Activated gamma-delta T cell (primary cell): Measurements from ENCODE around the gene ETDB.
"Not testable (repeated sequence)": the region's sequence is repeated elsewhere in the genome, so short reads cannot be mapped to it uniquely, and the experiment has no call there.

Experiments used
- DNase-seq: peaks from one replicate; lab custom pipeline; 2025; lab: John Stamatoyannopoulos, UW
- total RNA-seq, 2 donors: gene quantifications; one replicate each; lab custom pipeline; 2026; lab: John Stamatoyannopoulos, UW

Gene ETDB
- total RNA-seq, result 0 reads per million in 2 donors

DNA sequence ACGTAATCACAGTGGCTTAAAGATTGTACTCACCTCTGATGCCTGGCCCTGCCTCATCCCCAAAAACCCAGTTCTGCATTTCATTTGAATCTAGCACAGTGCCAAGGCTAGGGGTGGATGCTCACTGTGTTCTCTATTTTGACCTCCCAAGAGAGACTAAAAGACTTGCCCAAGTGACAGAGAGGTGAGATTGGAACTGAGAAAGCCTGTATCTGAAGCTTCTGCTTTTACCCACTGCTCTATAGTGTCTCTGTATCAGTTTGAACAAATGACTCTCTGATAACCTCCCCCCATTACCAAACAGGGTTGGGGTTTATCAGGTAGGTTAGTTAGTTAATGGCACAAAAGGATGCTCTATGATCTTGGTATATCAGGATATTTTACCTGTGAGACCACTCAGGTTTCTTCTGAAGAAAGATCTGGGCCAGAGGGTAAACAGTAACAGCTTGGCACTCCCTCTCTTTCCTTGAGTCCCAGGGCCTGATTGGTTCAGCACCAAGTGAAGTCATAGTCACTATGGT lies at the start of gene ETDB:
ETDB (minus strand) TSS at position 471 of the 521 bp plus-strand sequence. CDS start 1,265 bp downstream, outside the sequence.
- not testable (repeated sequence) for DNase-seq

- not testable (repeated sequence) for DNase-seq
These were observed 49.2 kb upstream of the ETDB start for GRCh38 chrX:135169534-135169933.

- no peak for DNase-seq
These were observed 48.2 kb upstream of the ETDB start for GRCh38 chrX:135168486-135168885.

DNA sequence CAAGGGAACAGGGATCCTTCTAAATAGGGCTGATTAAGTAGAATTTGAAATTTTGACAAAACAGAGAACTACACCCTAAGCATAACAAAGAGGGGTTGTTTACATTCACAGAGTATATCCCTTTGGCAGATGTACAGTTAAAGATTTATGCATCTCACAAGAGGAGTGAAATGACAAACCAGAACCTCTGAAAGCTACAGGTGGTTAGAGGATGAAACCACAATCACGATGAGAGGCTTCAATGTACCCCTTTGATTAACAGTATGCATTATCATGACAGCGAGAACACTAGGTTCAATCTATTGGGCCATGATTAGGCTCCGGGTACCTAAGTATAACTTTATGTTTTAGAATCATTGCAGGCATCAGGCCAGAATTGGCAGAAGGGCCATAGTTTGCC lies 34.4 kb upstream of the ETDB start:
- not testable (repeated sequence) for DNase-seq

DNA sequence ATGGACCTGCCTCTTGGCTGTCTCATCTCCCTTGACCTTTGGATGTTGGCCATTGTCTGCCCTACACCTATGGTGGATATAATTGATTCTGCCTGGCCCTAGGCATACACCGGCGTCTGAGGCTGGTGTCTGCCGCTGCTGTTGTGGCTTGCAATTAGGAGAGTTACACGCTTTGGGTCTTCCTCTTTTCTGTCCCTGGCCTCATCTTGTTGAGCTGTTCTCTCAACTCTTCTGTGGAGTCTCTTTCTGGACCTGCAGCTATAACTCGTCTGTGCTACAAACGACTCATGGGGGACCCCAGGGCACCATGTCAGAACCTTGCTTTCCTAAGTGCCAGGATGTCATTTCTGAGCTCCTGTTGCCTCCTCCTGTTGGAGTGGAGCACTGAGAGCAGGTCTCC lies 5.8 kb upstream of the ETDB start:
- DNase-seq, result not testable (repeated sequence)

- DNase-seq, result not testable (repeated sequence)
These were observed 4.3 kb downstream of the ETDB start for GRCh38 chrX:135116064-135116463.

DNA sequence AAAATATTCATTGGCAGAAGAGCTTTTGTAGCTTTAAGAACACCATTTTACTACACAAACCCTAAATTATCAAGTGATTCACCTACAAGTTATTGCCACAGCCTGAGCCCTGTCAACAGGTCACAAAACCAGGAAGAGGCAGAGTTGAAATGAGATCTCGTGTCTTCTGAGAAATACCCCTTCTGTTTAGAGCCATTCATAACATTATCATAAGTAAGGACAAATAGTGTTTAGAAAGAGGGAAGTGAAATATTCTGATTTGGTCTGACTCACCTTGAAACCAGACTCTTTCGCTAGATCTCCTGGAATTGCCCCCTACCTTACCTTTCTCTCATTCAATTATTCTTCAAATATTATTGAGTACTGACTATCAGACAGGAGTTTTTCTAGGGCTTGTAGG lies 5.9 kb downstream of the ETDB start:
- no peak for DNase-seq

GRCh38 chrX:135112743-135113142 lies 7.6 kb downstream of the ETDB start:
- no peak for DNase-seq

DNA sequence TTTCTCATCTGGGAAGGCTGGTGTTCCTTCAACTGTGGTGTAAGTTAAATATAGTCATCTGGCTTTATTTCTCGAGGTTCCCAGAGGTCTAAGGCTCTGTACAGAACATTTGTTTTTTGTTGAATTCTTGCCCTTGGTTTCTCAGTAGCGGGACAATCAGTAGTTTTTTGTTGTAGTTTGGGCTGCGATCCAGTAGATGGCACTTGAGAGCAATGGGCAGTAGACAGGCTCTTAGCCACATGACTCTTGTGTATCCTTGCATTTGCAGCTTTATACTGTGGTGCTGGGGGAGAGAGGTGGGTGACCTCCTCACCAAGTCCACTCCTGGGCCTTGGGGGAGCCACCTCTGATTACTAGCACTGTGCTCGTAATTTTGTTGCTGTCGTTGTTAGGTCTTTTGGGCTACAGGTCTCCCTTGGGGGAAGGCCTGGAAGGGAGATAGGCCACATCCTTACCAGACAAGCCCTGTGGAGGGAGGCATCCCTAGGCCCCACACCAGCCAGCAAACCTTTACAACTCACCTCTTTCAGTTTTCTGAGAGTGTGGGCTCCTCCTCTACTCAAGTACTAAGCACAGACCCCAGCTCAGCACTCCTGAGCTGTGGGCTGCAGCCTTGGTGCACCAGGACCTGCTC lies 8.1 kb downstream of the ETDB start:
- DNase-seq, result no peak

GRCh38 chrX:135109554-135109953 lies 10.8 kb downstream of the ETDB start:
- DNase-seq, result no peak

GRCh38 chrX:135099493-135099783 lies 20.9 kb downstream of the ETDB start:
- no peak for DNase-seq

GRCh38 chrX:135097196-135097744 lies 23.1 kb downstream of the ETDB start:
- not testable (repeated sequence) for DNase-seq

DNA sequence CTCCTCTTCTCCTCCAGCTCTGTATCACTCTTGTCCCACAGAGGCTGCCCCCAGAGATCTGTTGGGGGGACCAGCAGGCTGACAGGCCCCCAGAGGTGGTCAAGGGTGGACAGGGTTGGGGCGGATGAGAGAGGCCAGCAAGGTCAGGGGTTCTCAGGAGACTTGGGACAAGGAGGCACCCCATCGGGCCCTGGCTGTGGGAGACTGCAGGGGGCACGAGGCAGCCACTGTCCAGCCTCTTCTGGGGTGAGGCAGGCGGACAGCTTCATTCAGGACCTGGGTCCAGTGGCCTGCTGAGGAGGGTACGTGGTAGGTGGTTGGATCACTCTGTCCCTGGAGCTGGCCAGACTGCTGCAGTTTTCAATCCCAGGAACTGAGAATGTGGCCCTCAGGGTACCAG lies 24.6 kb downstream of the ETDB start:
- DNase-seq, result no peak

GRCh38 chrX:135094726-135095125 lies 25.6 kb downstream of the ETDB start:
- no peak for DNase-seq

DNA sequence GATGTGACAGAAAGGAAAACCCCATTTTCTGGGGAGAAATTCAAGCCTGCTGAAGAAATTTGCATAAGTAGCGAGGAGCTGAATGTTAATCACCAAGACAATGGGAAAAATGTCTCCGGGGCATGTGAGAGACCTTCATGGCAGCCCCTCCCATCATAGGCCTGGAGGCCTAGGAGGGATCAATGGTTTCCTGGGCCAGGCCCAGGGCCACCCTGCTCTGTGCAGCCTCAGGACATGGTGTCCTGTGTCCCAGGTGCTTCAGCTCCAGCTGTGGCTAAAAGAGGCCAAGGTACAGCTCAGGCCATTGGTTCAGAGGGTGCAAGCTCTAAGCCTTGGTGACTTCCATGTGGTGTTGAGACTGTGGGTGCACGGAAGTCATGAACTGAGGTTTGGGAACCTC lies 31.2 kb downstream of the ETDB start:
- DNase-seq, result no peak

DNA sequence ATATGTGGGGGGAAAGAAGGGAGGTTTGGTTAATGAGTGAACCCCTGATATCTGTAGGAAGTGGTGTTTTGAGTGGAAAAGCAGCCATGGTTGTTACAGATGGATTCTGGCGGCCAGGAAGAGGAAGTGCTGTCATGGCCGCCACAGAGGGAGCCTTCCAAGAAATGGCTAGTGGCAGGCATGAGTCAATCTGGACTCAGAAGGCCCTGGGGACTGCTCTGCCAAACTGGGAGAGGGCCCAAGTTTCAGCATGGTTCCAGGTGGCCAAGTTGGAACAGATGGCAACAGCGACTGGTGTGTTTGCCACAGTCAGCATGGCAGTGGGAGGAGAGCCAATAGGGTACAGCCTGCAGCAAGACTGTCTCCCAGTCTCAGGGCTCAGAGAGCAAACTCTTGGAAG lies 32.5 kb downstream of the ETDB start:
- DNase-seq, result no peak

DNA sequence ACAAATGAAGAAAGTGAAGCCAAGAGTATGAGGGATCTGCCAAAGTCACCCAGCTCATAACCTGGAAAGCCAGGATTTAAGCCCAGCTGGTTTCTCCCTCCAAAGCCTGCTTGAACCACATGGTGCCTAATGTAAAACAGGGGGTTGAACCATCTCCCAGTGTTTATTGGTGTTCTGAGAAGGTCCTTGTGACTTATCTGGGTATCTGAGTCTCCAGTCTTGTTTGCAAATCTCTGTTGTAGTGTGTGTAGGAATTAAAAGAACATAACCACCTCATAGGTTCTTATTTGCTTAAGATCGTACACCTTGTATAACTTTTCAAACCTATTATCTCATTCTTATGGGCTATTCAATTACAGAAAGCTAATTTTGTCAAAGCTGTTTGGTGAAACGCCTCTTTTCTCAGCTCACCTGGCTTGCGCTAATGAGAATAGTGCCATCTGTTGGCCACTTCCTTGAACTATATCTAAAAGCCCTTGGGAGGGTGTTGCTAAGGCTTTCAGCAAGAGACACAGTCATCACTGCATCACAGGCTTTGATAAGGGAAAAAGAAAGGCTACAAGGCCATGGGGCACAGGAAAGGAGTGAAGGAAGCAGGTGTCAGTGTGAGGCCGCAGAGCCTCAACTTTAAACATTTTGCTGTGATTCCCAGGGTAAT lies 34.0 kb downstream of the ETDB start:
- DNase-seq, result no peak

DNA sequence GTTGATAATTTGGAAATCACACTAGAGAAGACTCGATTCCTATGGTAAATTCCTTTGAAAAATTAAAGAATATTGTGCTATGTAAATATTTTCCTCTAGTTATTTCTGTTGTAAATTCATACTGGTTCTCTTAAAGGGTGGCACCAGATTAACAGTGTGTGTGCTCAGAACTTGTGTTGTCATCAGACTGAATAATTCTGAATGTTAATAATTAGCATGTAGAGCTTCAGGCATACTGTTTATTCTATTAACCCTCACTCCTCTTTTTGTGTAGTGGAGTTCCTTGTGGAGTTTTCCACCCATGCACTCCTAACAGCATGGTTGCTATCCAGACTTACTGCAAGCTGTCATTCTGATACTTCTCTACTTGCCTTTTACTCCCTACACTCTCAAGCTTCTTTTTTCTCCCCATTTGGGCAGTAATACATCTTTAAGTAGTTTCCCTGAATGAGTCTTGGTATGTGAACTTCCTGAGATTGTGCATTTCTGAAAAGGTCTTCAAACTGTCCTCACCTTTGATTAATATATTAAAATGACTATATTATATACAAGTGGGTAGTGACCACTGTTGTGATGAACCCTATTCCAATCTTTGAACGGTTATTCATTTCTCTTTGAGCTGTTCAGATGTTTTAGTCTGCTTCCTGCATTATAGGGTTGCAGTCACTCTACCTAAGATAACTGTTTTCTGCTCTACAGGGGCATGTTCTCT lies 38.5 kb downstream of the ETDB start:
- no peak for DNase-seq
